ENCODE results near the gene NEK6. TPM values are rescaled to one million over a fixed set of nuclear protein-coding genes. Genes with fewer than 3 reads are reported as not detected.

Gene NEK6
- total and polyA plus RNA-seq, 12 donors: 4.0 to 27.2 (median 15.1) TPM

DNA sequence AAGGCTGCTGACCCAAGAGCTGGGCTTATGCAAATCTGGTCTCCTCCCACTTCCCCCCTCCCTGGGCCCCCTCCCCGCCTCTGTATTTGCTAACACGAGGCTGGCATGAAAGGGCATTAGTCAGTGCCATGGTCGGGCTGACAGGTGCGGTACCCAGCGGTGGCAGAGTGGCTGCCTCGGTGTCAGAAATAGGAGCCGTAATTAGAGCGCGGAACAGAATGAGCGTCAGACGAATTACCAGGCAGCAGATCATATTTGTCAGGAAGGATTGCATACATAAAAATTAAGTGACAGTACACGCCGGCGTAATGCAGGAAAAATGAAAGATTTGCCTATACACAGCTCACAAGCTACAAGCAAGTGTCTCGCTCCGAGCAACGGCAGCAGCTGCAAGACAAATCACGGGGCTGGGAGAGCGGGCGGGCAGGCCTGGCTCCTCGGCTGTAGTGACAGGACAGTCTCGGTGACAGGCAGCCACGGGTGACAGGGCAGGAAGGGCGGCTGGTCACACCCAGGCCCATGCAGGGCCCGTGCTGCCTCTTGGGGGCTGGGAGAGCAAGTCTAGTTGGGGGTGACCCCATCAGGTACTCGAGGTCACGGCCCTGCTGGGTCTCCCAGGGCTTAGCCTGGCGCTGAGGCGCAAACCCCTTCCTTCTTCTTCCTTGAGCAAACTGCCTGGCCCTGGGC is 72.4 kb downstream of the NEK6 start:
- Histone ChIP-seq H3K9me3 (replicated peaks in 1 of 3) (no peaks in the 10 kb centered on the region), H3K4me1 (replicated peaks in 1 of 2) (no peaks in the 10 kb centered on the region), H3K27me3 (no peaks in the 10 kb centered on the region), H3K4me3 (no peak overlapping the region), H3K36me3 (replicated peaks in 1 of 2) (peaks cover 0 to 20% of the 10 kb centered on the region in 2 donors), H3K27ac (no peak overlapping the region)
- no peak for DNase-seq
- WGBS, 4 donors: 86 to 93% (median 89%) methylated on average over 27 to 29 of the region's 29 CpGs
- intact Hi-C loops (cut with DNase I): no loop called here
- TF ChIP-seq POLR2A (IDR thresholded peaks at IDR 0.05): no peak
- TF ChIP-seq, protein P1, sequence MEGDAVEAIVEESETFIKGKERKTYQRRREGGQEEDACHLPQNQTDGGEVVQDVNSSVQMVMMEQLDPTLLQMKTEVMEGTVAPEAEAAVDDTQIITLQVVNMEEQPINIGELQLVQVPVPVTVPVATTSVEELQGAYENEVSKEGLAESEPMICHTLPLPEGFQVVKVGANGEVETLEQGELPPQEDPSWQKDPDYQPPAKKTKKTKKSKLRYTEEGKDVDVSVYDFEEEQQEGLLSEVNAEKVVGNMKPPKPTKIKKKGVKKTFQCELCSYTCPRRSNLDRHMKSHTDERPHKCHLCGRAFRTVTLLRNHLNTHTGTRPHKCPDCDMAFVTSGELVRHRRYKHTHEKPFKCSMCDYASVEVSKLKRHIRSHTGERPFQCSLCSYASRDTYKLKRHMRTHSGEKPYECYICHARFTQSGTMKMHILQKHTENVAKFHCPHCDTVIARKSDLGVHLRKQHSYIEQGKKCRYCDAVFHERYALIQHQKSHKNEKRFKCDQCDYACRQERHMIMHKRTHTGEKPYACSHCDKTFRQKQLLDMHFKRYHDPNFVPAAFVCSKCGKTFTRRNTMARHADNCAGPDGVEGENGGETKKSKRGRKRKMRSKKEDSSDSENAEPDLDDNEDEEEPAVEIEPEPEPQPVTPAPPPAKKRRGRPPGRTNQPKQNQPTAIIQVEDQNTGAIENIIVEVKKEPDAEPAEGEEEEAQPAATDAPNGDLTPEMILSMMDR (IDR thresholded peaks at IDR 0.05): no peak

DNA sequence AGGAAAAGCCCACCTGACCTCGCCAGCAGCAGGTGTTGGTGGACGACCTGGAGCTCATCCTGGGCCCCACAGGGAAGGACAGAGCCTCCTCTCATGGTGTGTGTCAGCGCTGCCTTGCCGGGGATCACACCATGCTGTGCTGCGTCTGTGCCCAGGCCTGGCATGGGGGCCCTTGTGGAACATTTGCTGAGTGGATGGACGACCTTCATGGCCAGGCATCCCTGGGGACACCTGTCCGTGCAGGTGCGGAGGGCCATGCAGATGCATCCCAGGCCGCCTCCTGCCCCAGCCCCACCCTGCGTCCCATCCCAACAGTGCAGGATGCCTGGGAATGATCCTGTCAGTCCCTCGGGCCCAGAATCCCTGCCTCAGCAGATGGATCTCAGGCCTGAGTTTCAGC is 73.8 kb downstream of the NEK6 start:
- intact Hi-C loops (cut with DNase I): no loop called here
- Histone ChIP-seq H3K4me1 (replicated peaks in 1 of 2) (no peaks in the 10 kb centered on the region), H3K27ac (no peak overlapping the region), H3K36me3 (replicated peaks in 1 of 2) (peaks cover 0 to 20% of the 10 kb centered on the region in 2 donors), H3K27me3 (no peaks in the 10 kb centered on the region), H3K9me3 (replicated peaks in 1 of 3) (no peaks in the 10 kb centered on the region), H3K4me3 (no peak overlapping the region)
- DNase-seq: no peak
- 57 to 90% (median 82%) methylated on average over 1 to 11 of the region's 11 CpGs for WGBS, 4 donors
- no peak for TF ChIP-seq POLR2A (IDR thresholded peaks at IDR 0.05)
- TF ChIP-seq, protein P1 (IDR thresholded peaks at IDR 0.05): no peak

DNA sequence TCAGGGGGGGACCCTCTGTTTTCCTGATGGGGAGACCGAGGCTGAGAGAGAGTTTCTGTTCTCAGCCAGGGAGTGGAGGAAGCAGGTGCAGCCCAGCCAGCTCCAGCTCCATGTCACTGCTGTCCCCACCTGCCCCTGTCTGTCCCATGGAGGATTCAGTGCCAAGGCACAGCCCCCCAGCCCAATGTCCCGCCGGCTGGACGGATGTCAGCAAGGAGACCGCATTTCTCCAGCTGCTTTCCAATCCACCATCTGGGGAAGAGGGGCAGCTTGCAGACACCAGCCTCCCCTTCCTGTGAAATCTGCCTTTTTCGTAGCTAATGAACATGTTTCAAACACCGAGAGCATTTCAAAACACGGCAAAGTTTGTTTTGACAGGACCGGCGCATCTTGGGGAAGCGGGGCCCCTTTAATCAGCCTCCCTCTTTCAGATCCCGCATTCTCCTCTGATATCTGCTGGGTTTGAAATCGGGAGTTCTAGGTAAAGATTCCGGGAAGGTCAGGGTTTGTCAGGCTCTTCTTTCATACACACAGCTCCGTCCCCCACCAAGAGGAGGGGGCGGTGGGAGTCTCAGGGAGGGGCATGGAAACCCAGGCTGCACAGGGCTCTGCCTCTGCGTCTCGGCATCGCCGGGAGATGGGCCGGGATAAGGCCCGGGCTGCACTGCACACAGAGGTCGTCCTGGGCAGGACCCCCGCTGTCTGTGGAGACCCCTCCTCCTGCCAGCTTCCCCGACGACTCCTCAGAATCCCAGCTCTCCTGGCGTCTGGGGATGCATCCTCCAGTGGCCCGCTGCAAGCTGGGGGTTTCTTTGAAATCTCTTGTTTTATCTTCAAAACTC is 74.8 kb downstream of the NEK6 start:
- Histone ChIP-seq H3K9me3 (replicated peaks in 1 of 3) (no peaks in the 10 kb centered on the region), H3K27ac (no peak overlapping the region), H3K4me3 (no peak overlapping the region), H3K36me3 (replicated peaks in 1 of 2) (peaks cover 0 to 16% of the 10 kb centered on the region in 2 donors), H3K4me1 (replicated peaks in 1 of 2) (no peaks in the 10 kb centered on the region), H3K27me3 (no peaks in the 10 kb centered on the region)
- no peak for TF ChIP-seq POLR2A (IDR thresholded peaks at IDR 0.05)
- TF ChIP-seq, protein P1 (IDR thresholded peaks at IDR 0.05): no peak
- intact Hi-C loops (cut with DNase I): no loop called here
- WGBS, 4 donors: 71 to 78% (median 75%) methylated on average over 17 to 28 of the region's 28 CpGs
- DNase-seq: no peak

DNA sequence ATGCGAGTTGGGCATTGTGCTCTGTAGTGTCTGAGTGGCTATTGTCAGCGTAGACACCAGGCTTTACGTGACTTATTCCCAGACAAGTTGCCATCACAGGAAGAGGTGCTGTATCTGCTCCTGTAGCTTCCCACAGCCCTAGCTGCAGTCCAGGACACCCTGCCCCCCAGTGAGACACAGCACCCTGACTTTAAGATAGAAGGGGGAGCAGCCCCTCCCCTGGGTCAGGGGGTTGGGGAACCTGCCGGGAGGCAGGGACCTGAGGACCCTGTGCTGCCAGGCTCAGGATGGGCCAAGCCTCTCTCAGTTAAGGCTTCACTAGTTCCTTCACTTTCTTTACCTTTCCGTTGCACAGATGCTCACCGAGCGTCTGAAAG is 75.4 kb downstream of the NEK6 start:
- Histone ChIP-seq H3K4me1 (replicated peaks in 1 of 2) (no peaks in the 10 kb centered on the region), H3K27me3 (no peaks in the 10 kb centered on the region), H3K36me3 (replicated peaks in 1 of 2) (peaks cover 0 to 16% of the 10 kb centered on the region in 2 donors), H3K27ac (no peak overlapping the region), H3K4me3 (no peak overlapping the region), H3K9me3 (replicated peaks in 1 of 3) (no peaks in the 10 kb centered on the region)
- intact Hi-C loops (cut with DNase I): no loop called here
- TF ChIP-seq POLR2A (IDR thresholded peaks at IDR 0.05): no peak
- TF ChIP-seq, protein P1 (IDR thresholded peaks at IDR 0.05): no peak
- DNase-seq: no peak
- 91 to 94% (median 93%) methylated on average over 5 to 7 of the region's 7 CpGs for WGBS, 4 donors

Measured in adrenal gland (tissue), 12 donors.